Epithelial cell of esophagus (primary cell): Measurements from ENCODE around the gene FHOD3.

Source experiments
- DNase-seq: peaks from one replicate; pipeline ENCODE4 v3.0.0; 2010; ENCODE audit warnings: low read depth
- H3K4me3 ChIP-seq: 2 replicates; pipeline ENCODE4 v1.5.1; 2011; ENCODE audit warnings: mild to moderate bottlenecking, low read length, control low read depth
- TF ChIP-seq, protein P1 (sequence below): IDR thresholded peaks from 2 replicates; pipeline ENCODE4 v1.5.1; 2011; ENCODE audit warnings: low read depth, mild to moderate bottlenecking, low read length, control low read depth, inconsistent platforms; ENCODE audit not compliant: insufficient read depth; ENCODE audit errors: missing control alignments

FHOD3 gene

DNA sequence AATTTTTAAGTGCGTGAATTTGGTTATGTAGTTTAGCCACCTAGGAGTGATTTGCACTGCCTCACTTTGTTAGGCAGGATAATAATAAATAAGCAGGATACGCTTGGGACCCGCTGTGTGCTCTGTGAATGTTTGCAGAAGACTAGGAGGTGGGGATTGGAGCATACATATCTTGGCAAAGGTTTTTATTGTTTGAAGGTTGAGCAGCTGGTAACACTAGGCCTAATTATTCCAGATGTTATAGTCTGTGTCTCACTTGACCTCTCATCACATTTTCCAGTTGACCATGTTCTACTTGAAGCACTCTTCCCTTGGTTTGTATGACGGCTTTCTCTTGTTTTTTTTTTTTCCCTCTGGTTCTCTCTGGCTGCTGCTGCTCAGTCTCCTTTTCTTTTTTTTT lies 42.7 kb downstream of the FHOD3 start:
- no peak overlapping the region for H3K4me3 ChIP-seq
- DNase-seq: no peak
- TF ChIP-seq, protein P1, sequence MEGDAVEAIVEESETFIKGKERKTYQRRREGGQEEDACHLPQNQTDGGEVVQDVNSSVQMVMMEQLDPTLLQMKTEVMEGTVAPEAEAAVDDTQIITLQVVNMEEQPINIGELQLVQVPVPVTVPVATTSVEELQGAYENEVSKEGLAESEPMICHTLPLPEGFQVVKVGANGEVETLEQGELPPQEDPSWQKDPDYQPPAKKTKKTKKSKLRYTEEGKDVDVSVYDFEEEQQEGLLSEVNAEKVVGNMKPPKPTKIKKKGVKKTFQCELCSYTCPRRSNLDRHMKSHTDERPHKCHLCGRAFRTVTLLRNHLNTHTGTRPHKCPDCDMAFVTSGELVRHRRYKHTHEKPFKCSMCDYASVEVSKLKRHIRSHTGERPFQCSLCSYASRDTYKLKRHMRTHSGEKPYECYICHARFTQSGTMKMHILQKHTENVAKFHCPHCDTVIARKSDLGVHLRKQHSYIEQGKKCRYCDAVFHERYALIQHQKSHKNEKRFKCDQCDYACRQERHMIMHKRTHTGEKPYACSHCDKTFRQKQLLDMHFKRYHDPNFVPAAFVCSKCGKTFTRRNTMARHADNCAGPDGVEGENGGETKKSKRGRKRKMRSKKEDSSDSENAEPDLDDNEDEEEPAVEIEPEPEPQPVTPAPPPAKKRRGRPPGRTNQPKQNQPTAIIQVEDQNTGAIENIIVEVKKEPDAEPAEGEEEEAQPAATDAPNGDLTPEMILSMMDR: no peak

- no peak overlapping the region for H3K4me3 ChIP-seq
- DNase-seq: no peak
- TF ChIP-seq, protein P1: no peak
Measured at GRCh38 chr18:36341944-36342343, 44.4 kb downstream of the FHOD3 start.

GRCh38 chr18:36348331-36348730 lies 50.8 kb downstream of the FHOD3 start:
- TF ChIP-seq, protein P1: no peak
- no peak overlapping the region for H3K4me3 ChIP-seq
- no peak for DNase-seq

DNA sequence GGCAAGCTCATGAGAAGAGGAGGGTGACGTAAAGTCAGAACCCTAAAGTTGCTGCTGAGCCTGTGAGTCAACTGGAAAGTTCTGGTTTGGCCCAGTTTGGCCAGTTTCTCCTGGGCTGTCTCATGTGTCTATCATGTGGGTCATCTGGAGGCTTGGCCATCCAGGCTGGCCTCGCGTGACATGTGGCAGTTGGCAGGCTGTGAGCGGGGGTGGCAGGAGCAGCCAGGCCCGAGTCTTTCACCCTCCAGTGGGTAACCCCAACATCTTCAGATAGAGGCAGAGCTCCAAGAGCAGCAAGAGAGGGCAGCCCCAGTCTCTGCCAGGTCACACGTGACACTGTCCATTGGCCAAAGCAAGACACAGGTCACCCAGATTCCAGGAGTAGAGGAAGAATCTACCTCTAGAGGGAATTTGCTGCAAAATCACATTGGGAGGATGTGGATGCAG lies 51.5 kb downstream of the FHOD3 start:
- DNase-seq: no peak
- H3K4me3 ChIP-seq: no peak overlapping the region
- TF ChIP-seq, protein P1: no peak

DNA sequence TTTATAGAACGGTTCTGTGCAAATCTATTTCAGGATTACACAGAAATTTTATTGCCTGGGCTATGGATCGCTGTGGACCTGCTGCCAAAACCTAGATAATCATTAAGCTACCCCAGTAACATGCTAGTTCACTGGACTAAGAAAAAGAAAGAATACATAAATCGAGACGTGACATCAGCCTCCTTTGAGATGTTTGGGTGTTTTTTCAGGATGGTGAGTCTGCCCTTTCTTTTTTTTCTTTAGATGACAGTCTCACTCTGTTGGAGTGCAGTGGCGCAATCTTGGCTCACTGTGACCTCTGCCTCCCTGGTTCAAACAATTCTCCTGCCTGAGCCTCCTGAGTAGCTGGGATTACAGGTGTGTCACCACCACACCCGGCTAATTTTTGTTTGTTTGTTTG lies 52.0 kb downstream of the FHOD3 start:
- TF ChIP-seq, protein P1: no peak

DNA sequence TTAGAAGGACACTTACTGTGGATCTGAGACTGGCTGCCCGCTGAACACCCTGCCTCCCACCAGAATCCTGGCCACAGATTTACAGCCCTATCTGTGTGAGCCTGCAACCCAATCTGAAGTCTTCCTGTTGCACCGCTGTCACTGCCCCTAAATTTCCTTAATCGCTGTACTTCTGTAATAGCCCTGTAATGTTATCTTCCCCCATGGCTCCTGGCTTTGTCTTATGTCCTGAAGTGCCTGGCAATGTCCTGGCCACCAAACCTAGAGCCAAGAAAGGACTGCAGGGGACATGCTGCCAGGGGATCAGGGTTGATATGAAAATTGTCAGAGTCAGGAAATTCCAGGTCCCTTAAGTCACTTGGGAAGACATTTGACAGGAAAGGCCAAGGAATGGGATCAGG lies 52.7 kb downstream of the FHOD3 start:
- TF ChIP-seq, protein P1: no peak
- DNase-seq: no peak
- H3K4me3 ChIP-seq: no peak overlapping the region

More for the DNA sequence above, 52.0 kb downstream of the FHOD3 start:
- peak; percentile 45 for DNase-seq
- no peak overlapping the region for H3K4me3 ChIP-seq

DNA sequence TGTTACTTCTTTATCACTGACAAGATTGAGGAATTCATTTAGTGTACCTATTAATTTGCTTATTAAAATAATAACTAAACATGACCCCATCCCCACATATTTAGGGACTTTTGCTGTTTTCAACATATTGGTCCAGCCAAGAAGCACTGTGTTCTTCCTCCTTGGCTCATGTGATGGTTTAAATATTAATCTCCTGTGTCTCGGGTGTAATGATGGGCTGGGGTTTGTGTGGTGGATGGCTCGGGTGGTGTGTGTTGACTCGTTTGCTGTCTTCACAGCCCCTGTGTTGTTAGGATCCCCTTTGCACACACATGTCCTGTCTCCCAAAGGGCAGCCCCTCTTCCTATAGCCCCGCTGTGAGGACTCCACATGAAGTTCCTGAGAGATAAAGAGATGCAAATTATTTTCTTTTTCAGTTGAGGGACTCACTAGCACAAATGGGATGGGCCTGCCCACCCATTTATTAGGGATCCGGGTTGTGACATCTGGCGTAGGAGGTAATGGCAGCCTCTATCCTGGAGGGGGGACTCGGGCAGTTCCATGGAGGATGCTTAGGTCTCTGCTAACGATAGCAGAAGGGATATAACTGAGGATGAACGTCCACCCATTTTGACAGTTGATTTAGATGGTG lies 53.4 kb downstream of the FHOD3 start:
- TF ChIP-seq, protein P1: no peak
- no peak overlapping the region for H3K4me3 ChIP-seq
- no peak for DNase-seq
